CD1c-positive myeloid dendritic cell (primary cell): ENCODE measurements around the gene CES4A.
"Not testable (repeated sequence)": the region's sequence is repeated elsewhere in the genome, so short reads cannot be mapped to it uniquely, and the experiment has no call there.

Source experiments
- DNase-seq: peaks from one replicate; pipeline ENCODE4 v3.0.0-alpha.2; 2016; ENCODE audit errors: extremely low spot score

CES4A gene

GRCh38 chr16:66988197-66988788 lies at the start of gene CES4A:
Gene CES4A, plus strand, starts transcription at chr16:66988589. Its CDS starts 184 bp downstream, at chr16:66988773.
- no peak for DNase-seq

GRCh38 chr16:66939366-66939765 lies 49.0 kb upstream of the CES4A start:
- no peak for DNase-seq

- no peak for DNase-seq
These were observed 48.2 kb upstream of the CES4A start for GRCh38 chr16:66940236-66940635.

- DNase-seq: no peak
These were observed 45.4 kb upstream of the CES4A start for GRCh38 chr16:66942981-66943380.

GRCh38 chr16:66943426-66944053 lies 44.8 kb upstream of the CES4A start:
- no peak for DNase-seq

GRCh38 chr16:66944054-66944441 lies 44.3 kb upstream of the CES4A start:
- DNase-seq: no peak

GRCh38 chr16:66944971-66945370 lies 43.4 kb upstream of the CES4A start:
- not testable (repeated sequence) for DNase-seq

- DNase-seq: no peak
These were observed 42.5 kb upstream of the CES4A start for GRCh38 chr16:66945939-66946338.

- DNase-seq: no peak
These were observed 41.8 kb upstream of the CES4A start for GRCh38 chr16:66946541-66946940.

GRCh38 chr16:66946974-66947301 lies 41.5 kb upstream of the CES4A start:
- no peak for DNase-seq

GRCh38 chr16:66947302-66948065 lies 40.9 kb upstream of the CES4A start:
- peak; percentile 92 for DNase-seq

- DNase-seq: peak; percentile 25
These were observed 40.1 kb upstream of the CES4A start for GRCh38 chr16:66948134-66948836.

GRCh38 chr16:66948837-66949225 lies 39.6 kb upstream of the CES4A start:
- no peak for DNase-seq

- DNase-seq: no peak
These were observed 38.9 kb upstream of the CES4A start for GRCh38 chr16:66949472-66949871.

- no peak for DNase-seq
These were observed 38.0 kb upstream of the CES4A start for GRCh38 chr16:66950437-66950836.

- DNase-seq: no peak
These were observed 37.2 kb upstream of the CES4A start for GRCh38 chr16:66950971-66951790.

- no peak for DNase-seq
These were observed 35.8 kb upstream of the CES4A start for GRCh38 chr16:66952430-66953110.

GRCh38 chr16:66953462-66954096 lies 34.8 kb upstream of the CES4A start:
- DNase-seq: no peak

- DNase-seq: peak; percentile 83
These were observed 34.2 kb upstream of the CES4A start for GRCh38 chr16:66954097-66954659.
